Mesendoderm (in vitro differentiated cells): ENCODE data around the gene ZNF682.
"Not testable (repeated sequence)": the region's sequence is repeated elsewhere in the genome, so short reads cannot be mapped to it uniquely, and the experiment has no call there.

ENCODE experiments used
- DNase-seq: peaks from one replicate; pipeline ENCODE4 v3.0.0; 2013
- H2AK5ac ChIP-seq: 2 replicates; pipeline ENCODE4 v1.6.1; 2013; ENCODE audit warnings: low read length, inconsistent platforms
- H2BK120ac ChIP-seq: 2 replicates; pipeline ENCODE4 v1.6.1; 2013; ENCODE audit warnings: low read depth, mild to moderate bottlenecking, low read length, moderate library complexity, mixed read lengths
- H2BK15ac ChIP-seq: replicated peaks from 2 replicates; pipeline ENCODE4 v1.6.1; 2013; ENCODE audit warnings: low read depth, mild to moderate bottlenecking, moderate library complexity
- H2BK5ac ChIP-seq: 2 replicates; pipeline ENCODE4 v1.6.1; 2013; ENCODE audit warnings: low read length, inconsistent platforms
- H3K18ac ChIP-seq: 2 replicates; pipeline ENCODE4 v1.6.1; 2013; ENCODE audit warnings: mild to moderate bottlenecking, low read length, mixed read lengths
- H3K23ac ChIP-seq: one replicate; pipeline ENCODE4 v1.6.1; 2013; ENCODE audit warnings: low read length
- H3K27ac ChIP-seq: 2 replicates; pipeline ENCODE4 v1.5.1; 2013; ENCODE audit warnings: low read depth, mild to moderate bottlenecking, inconsistent platforms, low read length, moderate library complexity
- H3K27me3 ChIP-seq: 2 replicates; pipeline ENCODE4 v1.6.1; 2013; ENCODE audit warnings: low read length, control low read depth, mild to moderate bottlenecking, inconsistent platforms; ENCODE audit not compliant: insufficient read depth, poor library complexity
- H3K36me3 ChIP-seq: 2 replicates; pipeline ENCODE4 v1.6.1; 2013; ENCODE audit warnings: low read length, inconsistent platforms; ENCODE audit not compliant: control insufficient read depth, insufficient read depth
- H3K4ac ChIP-seq: one replicate; pipeline ENCODE4 v1.6.1; 2013; ENCODE audit warnings: low read depth, mild to moderate bottlenecking, low read length, moderate library complexity
- H3K4me1 ChIP-seq: 2 replicates; pipeline ENCODE4 v1.6.1; 2013; ENCODE audit warnings: low read depth, low read length, inconsistent platforms; ENCODE audit not compliant: control insufficient read depth
- H3K4me2 ChIP-seq: 2 replicates; pipeline ENCODE4 v1.6.1; 2013; ENCODE audit warnings: low read length
- H3K4me3 ChIP-seq: 2 replicates; pipeline ENCODE4 v1.5.1; 2013; ENCODE audit warnings: mild to moderate bottlenecking, low read length
- H3K56ac ChIP-seq: one replicate; pipeline ENCODE4 v1.6.1; 2013; ENCODE audit warnings: low read length
- H3K79me1 ChIP-seq: 2 replicates; pipeline ENCODE4 v1.6.1; 2013; ENCODE audit warnings: low read length, inconsistent platforms
- H3K79me2 ChIP-seq: 2 replicates; pipeline ENCODE4 v1.6.1; 2013; ENCODE audit warnings: mild to moderate bottlenecking, low read length; ENCODE audit not compliant: control insufficient read depth, insufficient read depth
- H3K9ac ChIP-seq: 2 replicates; pipeline ENCODE4 v1.6.1; 2013; ENCODE audit warnings: low read length, inconsistent platforms
- H4K5ac ChIP-seq: one replicate; pipeline ENCODE4 v1.6.1; 2013; ENCODE audit warnings: low read length
- H4K8ac ChIP-seq: one replicate; pipeline ENCODE4 v1.6.1; 2013; ENCODE audit warnings: low read depth, mild to moderate bottlenecking, control low read depth, low read length, moderate library complexity
- WGBS: extraction: QIAGEN DNeasy Blood & Tissue Kit; methylation state at CpG from one replicate; pipeline ENCODE4 v1.1.7; 2013; ENCODE audit warnings: low lambda C conversion rate, missing lambda C conversion rate; ENCODE audit not compliant: insufficient coverage; ENCODE audit errors: extremely low coverage; 5-methylcytosine and 5-hydroxymethylcytosine counted together

Gene ZNF682

GRCh38 chr19:20078581-20079031 lies 39.3 kb upstream of the ZNF682 start:
- WGBS = no CpG with 5 or more reads among the region's 19 CpGs
- Histone ChIP-seq H4K5ac (no peak overlapping the region), H3K79me2 (peaks cover 43% of the 10 kb centered on the region), H3K79me1 (peaks cover 1% of the 10 kb centered on the region), H3K36me3 (no peaks in the 10 kb centered on the region), H3K23ac (no peak overlapping the region), H3K27ac (no peak overlapping the region), H3K4me3 (peak overlapping the region; percentile 75), H3K9ac (peak overlapping the region; percentile 85), H4K8ac (no peak overlapping the region), H3K27me3 (no peaks in the 10 kb centered on the region), H3K4ac (no peak overlapping the region), H3K56ac (peak overlapping the region; percentile 84), H2BK5ac (no peak overlapping the region), H3K18ac (peak overlapping the region; percentile 9), H3K4me1 (peaks cover 14% of the 10 kb centered on the region), H2BK15ac (no peak overlapping the region), H2BK120ac (no peak overlapping the region), H2AK5ac (no peak overlapping the region), H3K4me2 (peak overlapping the region; percentile 42)
- peak; percentile 55 for DNase-seq

- Histone ChIP-seq H3K4ac (peak within 1 kb of the TSS; percentile 82), H3K36me3 (no peaks in the 10 kb centered on the region), H3K23ac (no peak within 1 kb of the TSS), H3K9ac (peak within 1 kb of the TSS; percentile 85), H3K27ac (peak within 1 kb of the TSS; percentile 45), H2BK120ac (no peak within 1 kb of the TSS), H3K79me1 (peaks cover 1% of the 10 kb centered on the region), H2BK15ac (no peak within 1 kb of the TSS), H2AK5ac (no peak within 1 kb of the TSS), H3K4me3 (peak within 1 kb of the TSS; percentile 75), H3K27me3 (no peaks in the 10 kb centered on the region), H3K56ac (peak within 1 kb of the TSS; percentile 84), H4K5ac (no peak within 1 kb of the TSS), H3K4me2 (peak within 1 kb of the TSS; percentile 42), H3K79me2 (peaks cover 37% of the 10 kb centered on the region), H3K4me1 (peaks cover 11% of the 10 kb centered on the region), H2BK5ac (peak within 1 kb of the TSS; percentile 64), H3K18ac (peak within 1 kb of the TSS; percentile 9), H4K8ac (no peak within 1 kb of the TSS)
- no CpG with 5 or more reads among the region's 28 CpGs for WGBS
- peak; percentile 99 for DNase-seq
These were observed 38.6 kb upstream of the ZNF682 start, which contains the start of gene ZNF90 for GRCh38 chr19:20077791-20078463. TSS of gene ZNF90 (plus strand) at chr19:20078000. CDS start at chr19:20078133, 133 bp downstream.

GRCh38 chr19:20072936-20073335 lies 33.6 kb upstream of the ZNF682 start:
- H3K79me2 ChIP-seq = peaks cover under 1% of the 10 kb centered on the region
- H3K4me2 ChIP-seq = no peak overlapping the region
- WGBS = no CpG with 5 or more reads among the region's 5 CpGs

GRCh38 chr19:20070691-20071090 lies 31.4 kb upstream of the ZNF682 start:
- H3K27me3 ChIP-seq = no peaks in the 10 kb centered on the region
- no peak overlapping the region for H3K4ac ChIP-seq
- H3K9ac ChIP-seq = no peak overlapping the region
- H3K4me1 ChIP-seq = peaks cover 9% of the 10 kb centered on the region
- no peak overlapping the region for H2BK5ac ChIP-seq
- no peak overlapping the region for H3K27ac ChIP-seq
- no peak overlapping the region for H3K4me3 ChIP-seq
- no peak overlapping the region for H2AK5ac ChIP-seq
- H3K79me1 ChIP-seq = no peaks in the 10 kb centered on the region
- no peak overlapping the region for H3K18ac ChIP-seq
- no CpG with 5 or more reads among the region's 2 CpGs for WGBS
- H4K5ac ChIP-seq = no peak overlapping the region
- H3K79me2 ChIP-seq = no peaks in the 10 kb centered on the region
- H2BK120ac ChIP-seq = no peak overlapping the region
- no peak overlapping the region for H2BK15ac ChIP-seq
- H3K36me3 ChIP-seq = no peaks in the 10 kb centered on the region
- no peak overlapping the region for H3K23ac ChIP-seq
- no peak for DNase-seq
- H3K56ac ChIP-seq = no peak overlapping the region
- H4K8ac ChIP-seq = no peak overlapping the region
- H3K4me2 ChIP-seq = no peak overlapping the region

More at GRCh38 chr19:20072936-20073335, 33.6 kb upstream of the ZNF682 start:
- no peak overlapping the region for H2BK120ac ChIP-seq
- H3K27ac ChIP-seq = no peak overlapping the region
- H3K79me1 ChIP-seq = no peaks in the 10 kb centered on the region
- no peak overlapping the region for H2BK5ac ChIP-seq
- H3K4me1 ChIP-seq = peaks cover 2% of the 10 kb centered on the region
- no peak overlapping the region for H2AK5ac ChIP-seq
- no peak overlapping the region for H3K56ac ChIP-seq
- no peak for DNase-seq
- H3K4ac ChIP-seq = no peak overlapping the region
- H3K18ac ChIP-seq = no peak overlapping the region
- H3K27me3 ChIP-seq = no peaks in the 10 kb centered on the region
- no peak overlapping the region for H3K23ac ChIP-seq
- H3K36me3 ChIP-seq = no peaks in the 10 kb centered on the region
- H2BK15ac ChIP-seq = no peak overlapping the region
- no peak overlapping the region for H3K9ac ChIP-seq
- no peak overlapping the region for H4K8ac ChIP-seq
- no peak overlapping the region for H3K4me3 ChIP-seq
- no peak overlapping the region for H4K5ac ChIP-seq

DNA sequence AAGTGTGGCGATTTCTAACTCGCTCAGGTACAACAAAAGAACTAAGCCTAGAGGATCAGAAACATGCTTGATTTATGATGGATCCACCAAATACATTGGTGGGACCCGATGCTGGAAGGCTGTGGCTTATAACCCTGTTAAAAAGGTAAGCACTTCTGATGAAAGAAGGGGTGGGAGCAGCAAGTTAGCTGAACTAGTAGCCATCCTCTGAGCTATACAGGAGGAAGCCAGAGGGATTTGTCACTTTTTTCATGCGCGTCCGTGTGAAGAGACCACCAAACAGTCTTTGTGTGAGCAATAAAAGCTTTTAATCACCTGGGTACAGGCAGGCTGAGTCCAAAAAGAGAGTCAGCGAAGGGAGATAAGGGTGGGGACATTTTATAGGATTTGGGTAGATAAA lies 29.3 kb upstream of the ZNF682 start:
- not testable (repeated sequence) for H3K36me3 ChIP-seq, H3K4me2 ChIP-seq, H3K4me1 ChIP-seq, H3K23ac ChIP-seq, H2BK15ac ChIP-seq, H4K5ac ChIP-seq, H2AK5ac ChIP-seq, H3K27me3 ChIP-seq, H3K79me2 ChIP-seq, H3K79me1 ChIP-seq, H4K8ac ChIP-seq, H3K4me3 ChIP-seq
- Histone ChIP-seq H3K4ac (peak overlapping the region; percentile 81), H2BK5ac (peak overlapping the region; percentile 83), H2BK120ac (peak overlapping the region; percentile 67), H3K18ac (peak overlapping the region; percentile 96), H3K27ac (peak overlapping the region; percentile 65), H3K56ac (peak overlapping the region; percentile 26), H3K9ac (peak overlapping the region; percentile 15)
- peak; percentile 71 for DNase-seq
- no CpG with 5 or more reads among the region's 7 CpGs for WGBS
